GM18508 (cell line): ENCODE data around the gene CCAR1.
"Not testable (repeated sequence)": the region's sequence is repeated elsewhere in the genome, so short reads cannot be mapped to it uniquely, and the experiment has no call there.

ENCODE experiments used
- ATAC-seq: cut with Tn5 transposase; IDR thresholded peaks from one replicate; pipeline ENCODE4 v1.9.1; 2021; ENCODE audit warnings: moderate number of reproducible peaks; ENCODE audit not compliant: insufficient read depth, unreplicated experiment

CCAR1 gene, protein sequence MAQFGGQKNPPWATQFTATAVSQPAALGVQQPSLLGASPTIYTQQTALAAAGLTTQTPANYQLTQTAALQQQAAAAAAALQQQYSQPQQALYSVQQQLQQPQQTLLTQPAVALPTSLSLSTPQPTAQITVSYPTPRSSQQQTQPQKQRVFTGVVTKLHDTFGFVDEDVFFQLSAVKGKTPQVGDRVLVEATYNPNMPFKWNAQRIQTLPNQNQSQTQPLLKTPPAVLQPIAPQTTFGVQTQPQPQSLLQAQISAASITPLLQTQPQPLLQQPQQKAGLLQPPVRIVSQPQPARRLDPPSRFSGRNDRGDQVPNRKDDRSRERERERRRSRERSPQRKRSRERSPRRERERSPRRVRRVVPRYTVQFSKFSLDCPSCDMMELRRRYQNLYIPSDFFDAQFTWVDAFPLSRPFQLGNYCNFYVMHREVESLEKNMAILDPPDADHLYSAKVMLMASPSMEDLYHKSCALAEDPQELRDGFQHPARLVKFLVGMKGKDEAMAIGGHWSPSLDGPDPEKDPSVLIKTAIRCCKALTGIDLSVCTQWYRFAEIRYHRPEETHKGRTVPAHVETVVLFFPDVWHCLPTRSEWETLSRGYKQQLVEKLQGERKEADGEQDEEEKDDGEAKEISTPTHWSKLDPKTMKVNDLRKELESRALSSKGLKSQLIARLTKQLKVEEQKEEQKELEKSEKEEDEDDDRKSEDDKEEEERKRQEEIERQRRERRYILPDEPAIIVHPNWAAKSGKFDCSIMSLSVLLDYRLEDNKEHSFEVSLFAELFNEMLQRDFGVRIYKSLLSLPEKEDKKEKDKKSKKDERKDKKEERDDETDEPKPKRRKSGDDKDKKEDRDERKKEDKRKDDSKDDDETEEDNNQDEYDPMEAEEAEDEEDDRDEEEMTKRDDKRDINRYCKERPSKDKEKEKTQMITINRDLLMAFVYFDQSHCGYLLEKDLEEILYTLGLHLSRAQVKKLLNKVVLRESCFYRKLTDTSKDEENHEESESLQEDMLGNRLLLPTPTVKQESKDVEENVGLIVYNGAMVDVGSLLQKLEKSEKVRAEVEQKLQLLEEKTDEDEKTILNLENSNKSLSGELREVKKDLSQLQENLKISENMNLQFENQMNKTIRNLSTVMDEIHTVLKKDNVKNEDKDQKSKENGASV

DNA sequence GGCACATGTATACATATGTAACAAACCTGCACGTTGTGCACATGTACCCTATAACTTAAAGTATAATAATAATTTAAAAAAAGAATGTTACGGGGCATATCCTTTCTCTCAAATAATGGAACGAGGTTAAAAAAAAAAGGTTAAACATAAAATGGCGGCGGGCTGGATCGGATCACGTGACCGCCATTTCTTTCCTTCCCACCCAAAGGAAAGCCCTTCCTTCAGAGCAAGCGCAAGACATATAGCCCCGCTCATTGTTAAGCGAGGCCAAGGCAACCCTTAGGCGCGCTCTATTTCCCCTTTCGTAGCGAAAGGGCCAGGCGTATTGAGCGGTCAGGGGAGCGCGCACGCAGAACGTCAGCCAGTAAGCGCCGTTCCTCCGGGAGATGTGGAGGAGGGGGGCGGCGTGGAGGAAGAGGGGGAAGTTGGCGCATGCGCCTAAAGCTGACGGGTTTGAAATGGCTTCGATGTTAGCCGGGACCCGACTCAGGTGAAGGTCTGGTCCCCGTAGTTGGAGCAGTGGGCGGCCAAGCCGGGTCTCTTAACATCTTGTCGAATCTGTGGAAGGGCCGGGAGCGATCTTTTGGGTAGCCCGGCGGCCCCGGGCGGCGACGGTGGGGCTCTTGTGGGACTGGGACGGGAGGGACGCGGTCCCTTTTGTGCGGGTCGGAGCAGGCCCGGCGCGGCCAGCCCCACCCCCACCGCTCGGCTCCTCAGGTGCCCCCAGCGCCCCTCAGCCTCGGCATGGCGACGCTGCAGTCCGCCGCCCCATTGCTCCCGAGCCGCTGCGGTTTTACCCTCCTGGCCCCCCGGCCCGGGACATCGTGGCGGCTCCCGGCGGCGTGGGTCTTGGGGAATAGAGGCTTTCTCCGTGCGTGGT is at the start of gene CCAR1:
CCAR1 (plus strand) TSS at position 447 of the 880 bp plus-strand sequence. CDS start 1,266 bp downstream, outside the sequence.
- ATAC-seq: peak; percentile 93

- ATAC-seq: peak; percentile 81
Measured at GRCh38 chr10:68684413-68684812, 36.6 kb upstream of the CCAR1 start.

DNA sequence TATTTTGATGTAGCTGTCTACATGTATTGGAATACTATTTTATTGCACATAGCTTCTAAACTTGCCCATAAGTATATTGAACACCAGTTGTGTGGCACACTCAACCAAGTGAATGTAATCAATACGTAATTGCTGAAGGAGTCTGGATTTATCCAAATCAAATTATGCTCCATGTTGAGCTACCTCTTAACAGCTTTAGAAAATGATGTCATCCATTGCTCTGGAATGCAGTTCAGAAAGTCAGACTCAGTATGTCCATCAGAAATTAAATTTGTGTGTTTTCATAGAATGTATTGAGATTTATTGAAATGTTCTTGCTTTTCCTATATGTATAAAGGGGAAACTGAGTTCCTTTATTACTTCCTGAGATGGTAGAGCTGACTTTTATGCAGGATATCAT is 25.0 kb upstream of the CCAR1 start:
- no peak for ATAC-seq

DNA sequence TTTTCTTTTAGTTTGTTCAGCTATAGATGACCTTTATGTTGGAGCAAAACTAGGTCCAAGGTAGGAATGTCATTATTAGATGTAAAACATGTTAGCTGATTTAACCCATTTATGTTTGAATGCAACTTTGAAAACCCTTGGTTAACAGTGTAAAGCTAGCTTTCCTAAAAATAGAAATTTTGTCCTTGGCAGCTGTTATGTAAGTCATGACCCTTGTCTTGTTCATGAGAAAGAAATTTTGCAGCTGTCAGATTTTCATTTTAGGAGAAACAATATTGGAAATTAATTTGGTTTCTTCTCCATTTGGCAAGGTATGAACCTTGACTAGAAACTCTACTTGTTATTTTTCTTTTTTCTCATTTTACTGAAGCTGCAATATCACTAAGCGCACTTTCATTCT is 23.9 kb upstream of the CCAR1 start:
- no peak for ATAC-seq

DNA sequence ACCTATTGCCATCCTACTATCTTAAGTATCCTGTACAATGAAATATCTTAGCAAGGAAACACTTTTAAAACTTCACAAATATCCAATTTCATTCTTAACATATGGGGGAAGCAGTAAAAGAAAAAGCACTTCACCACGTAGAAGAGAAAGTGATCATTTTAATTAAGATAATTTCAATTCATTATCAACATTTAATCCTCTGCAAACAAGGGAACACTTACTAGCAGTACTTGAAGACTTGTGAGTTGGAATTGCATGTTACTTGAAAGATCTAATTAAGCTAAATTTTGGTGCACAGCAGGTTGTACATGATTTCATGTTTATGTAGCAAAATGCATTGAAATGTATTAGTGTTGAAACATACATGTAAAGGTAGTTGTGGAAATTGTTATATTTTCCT is 20.8 kb upstream of the CCAR1 start:
- ATAC-seq: no peak

GRCh38 chr10:68705548-68705947 is 15.5 kb upstream of the CCAR1 start:
- no peak for ATAC-seq

- not testable (repeated sequence) for ATAC-seq
Measured at GRCh38 chr10:68708987-68709386, 12.1 kb upstream of the CCAR1 start.

GRCh38 chr10:68713065-68713464 is 8.0 kb upstream of the CCAR1 start:
- not testable (repeated sequence) for ATAC-seq

- ATAC-seq: no peak
Measured at GRCh38 chr10:68717435-68717834, 3.6 kb upstream of the CCAR1 start.

- no peak for ATAC-seq
Measured at GRCh38 chr10:68721673-68722335, 765 bp downstream of the CCAR1 start.

DNA sequence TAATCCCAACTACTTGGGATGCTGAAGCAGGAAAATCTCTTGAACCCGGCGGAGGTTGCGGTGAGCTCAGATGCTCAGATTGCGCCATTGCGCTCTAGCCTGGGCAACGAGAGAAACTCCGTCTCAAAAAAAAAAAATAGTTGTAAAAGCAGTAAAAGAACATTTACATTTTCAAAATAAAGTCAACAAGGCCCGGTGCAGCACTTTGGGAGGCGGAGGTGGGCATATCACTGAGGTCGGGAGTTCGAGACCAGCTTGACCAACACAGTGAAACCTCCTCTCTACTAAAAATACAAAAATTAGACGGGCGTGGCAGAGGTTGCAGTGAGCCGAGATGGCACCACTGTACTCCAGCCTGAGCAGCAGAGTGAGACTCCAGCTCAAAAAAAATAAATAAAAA is 4.0 kb downstream of the CCAR1 start:
- ATAC-seq: no peak

DNA sequence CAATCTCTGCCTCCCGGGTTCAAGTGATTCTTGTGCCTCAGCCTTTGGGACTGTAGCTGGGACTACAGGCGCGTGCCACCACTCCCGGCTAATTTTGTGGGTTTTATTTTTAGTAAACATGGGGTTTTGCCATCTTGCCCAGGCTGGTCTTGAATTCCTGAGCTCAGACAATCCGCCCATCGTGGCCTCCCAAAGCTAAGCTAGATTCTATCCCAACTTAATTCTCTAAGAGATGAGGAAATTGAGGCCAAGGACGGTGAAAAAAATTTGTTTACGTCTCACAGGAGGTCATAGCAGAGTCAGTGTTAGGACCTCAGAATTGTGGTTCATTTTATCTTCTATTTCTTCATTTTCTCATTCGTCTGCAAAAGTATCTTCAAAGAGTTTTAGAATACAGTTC is 6.1 kb downstream of the CCAR1 start:
- ATAC-seq: no peak

- ATAC-seq: no peak
Measured at GRCh38 chr10:68732651-68733050, 11.6 kb downstream of the CCAR1 start.

GRCh38 chr10:68734349-68734748 is 13.3 kb downstream of the CCAR1 start:
- no peak for ATAC-seq

GRCh38 chr10:68735119-68735518 is 14.1 kb downstream of the CCAR1 start:
- ATAC-seq: no peak

GRCh38 chr10:68735739-68736138 is 14.7 kb downstream of the CCAR1 start:
- not testable (repeated sequence) for ATAC-seq

DNA sequence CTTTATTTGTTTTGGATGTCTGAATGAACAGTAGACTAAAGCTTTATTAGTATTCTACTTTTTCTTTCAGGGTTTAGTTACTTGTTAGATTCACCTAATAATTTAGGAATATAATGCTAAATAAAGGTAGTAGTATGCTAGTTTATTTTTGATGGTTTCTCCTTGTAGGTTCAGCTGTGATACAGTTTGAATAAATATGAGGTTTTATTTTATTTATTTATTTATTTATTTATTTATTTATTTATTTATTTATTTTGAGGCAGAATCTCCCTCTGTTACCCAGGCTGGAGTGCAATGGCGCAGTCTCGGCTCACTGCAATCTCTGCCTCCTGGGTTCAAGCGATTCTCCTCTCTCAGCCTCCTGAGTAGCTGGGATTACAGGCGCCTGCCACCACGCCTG is 19.6 kb downstream of the CCAR1 start:
- ATAC-seq: not testable (repeated sequence)

GRCh38 chr10:68742397-68742796 is 21.4 kb downstream of the CCAR1 start:
- ATAC-seq: no peak

- no peak for ATAC-seq
Measured at GRCh38 chr10:68752711-68753350, 31.8 kb downstream of the CCAR1 start.
